IPS-20b (cell line): ENCODE measurements around the gene AP1M2.
A peak's percentile ranks its signal among the peaks of the same experiment; 100 is the strongest.

Experiments used
- H3K27ac ChIP-seq: one replicate; pipeline ENCODE4 v1.5.1; 2013; ENCODE audit warnings: low read length
- H3K27me3 ChIP-seq: 2 replicates; pipeline ENCODE4 v1.6.1; 2013; ENCODE audit warnings: mild to moderate bottlenecking, low read length, inconsistent platforms; ENCODE audit not compliant: insufficient read depth
- H3K36me3 ChIP-seq: 2 replicates; pipeline ENCODE4 v1.6.1; 2013; ENCODE audit warnings: low read depth, mild to moderate bottlenecking, inconsistent platforms, low read length, moderate library complexity; ENCODE audit not compliant: insufficient read depth
- H3K4me1 ChIP-seq: 2 replicates; pipeline ENCODE4 v1.6.1; 2013; ENCODE audit warnings: mild to moderate bottlenecking, control low read depth, inconsistent platforms, low read length, moderate library complexity; ENCODE audit not compliant: insufficient read depth
- H3K4me3 ChIP-seq: 2 replicates; pipeline ENCODE4 v1.5.1; 2013; ENCODE audit warnings: mild to moderate bottlenecking, low read length, inconsistent platforms
- H3K9ac ChIP-seq: 2 replicates; pipeline ENCODE4 v1.6.1; 2013; ENCODE audit warnings: low read depth, mild to moderate bottlenecking, inconsistent platforms, low read length, moderate library complexity
- H3K9me3 ChIP-seq: 2 replicates; pipeline ENCODE4 v1.6.1; 2013; ENCODE audit warnings: mild to moderate bottlenecking, low read depth, low read length, inconsistent platforms; ENCODE audit not compliant: insufficient read depth

The AP1M2 gene

DNA sequence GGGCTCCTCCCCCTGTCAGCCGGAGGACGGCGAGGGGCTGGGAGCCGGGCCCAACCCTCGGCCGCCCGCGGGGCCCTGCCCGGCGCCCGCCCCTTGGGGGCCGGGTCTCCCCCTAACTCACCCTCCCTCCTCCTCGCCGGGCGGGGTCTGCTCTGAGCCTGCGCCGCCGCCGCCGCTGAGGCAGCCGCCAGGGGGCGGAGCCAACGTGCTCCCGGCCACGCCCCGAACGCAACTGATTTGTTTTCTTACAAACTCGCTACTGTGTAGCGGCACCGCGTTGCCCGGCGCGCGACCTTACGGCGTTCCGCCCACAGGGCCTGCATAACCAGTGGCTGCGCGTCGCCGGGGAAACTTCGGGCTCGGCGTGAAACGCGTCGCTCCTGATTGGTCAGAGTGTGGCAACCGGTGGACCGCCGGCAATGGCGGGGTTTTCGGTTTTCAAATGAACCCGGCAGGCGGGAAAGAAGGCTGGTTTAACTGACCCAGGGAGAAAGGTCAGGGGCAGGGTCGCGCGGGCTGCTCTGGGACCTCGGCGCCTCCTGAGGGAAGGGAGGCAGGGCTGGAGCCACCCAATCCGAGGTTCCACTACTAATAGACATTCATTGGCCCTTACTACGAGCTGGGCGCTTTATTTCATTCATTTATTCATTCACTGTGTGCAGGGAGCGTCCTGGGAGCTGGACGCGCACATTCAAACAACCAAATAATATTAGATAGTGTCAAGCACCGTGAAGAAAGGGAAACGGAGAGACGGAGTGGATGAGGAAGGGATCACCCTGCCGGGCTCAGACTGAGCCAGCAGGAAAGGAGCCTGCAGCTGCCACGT, 18.1 kb downstream of the AP1M2 start, which contains the start of gene CDKN2D:
Gene CDKN2D, minus strand, starts transcription at position 154 of the 826 bp plus-strand sequence. CDS start 326 bp downstream, outside the sequence.
- H3K9ac ChIP-seq: peak within 1 kb of the TSS; percentile 96
- H3K27me3 ChIP-seq: peaks cover 18% of the 10 kb centered on the region
- peak within 1 kb of the TSS; percentile 77 for H3K4me3 ChIP-seq
- peaks cover 6% of the 10 kb centered on the region; the same call in 1 of the 2 replicates for H3K4me1 ChIP-seq
- no peaks in the 10 kb centered on the region for H3K9me3 ChIP-seq
- peaks cover 4% of the 10 kb centered on the region; the same call in 1 of the 2 replicates for H3K36me3 ChIP-seq
- peak within 1 kb of the TSS; percentile 54 for H3K27ac ChIP-seq

DNA sequence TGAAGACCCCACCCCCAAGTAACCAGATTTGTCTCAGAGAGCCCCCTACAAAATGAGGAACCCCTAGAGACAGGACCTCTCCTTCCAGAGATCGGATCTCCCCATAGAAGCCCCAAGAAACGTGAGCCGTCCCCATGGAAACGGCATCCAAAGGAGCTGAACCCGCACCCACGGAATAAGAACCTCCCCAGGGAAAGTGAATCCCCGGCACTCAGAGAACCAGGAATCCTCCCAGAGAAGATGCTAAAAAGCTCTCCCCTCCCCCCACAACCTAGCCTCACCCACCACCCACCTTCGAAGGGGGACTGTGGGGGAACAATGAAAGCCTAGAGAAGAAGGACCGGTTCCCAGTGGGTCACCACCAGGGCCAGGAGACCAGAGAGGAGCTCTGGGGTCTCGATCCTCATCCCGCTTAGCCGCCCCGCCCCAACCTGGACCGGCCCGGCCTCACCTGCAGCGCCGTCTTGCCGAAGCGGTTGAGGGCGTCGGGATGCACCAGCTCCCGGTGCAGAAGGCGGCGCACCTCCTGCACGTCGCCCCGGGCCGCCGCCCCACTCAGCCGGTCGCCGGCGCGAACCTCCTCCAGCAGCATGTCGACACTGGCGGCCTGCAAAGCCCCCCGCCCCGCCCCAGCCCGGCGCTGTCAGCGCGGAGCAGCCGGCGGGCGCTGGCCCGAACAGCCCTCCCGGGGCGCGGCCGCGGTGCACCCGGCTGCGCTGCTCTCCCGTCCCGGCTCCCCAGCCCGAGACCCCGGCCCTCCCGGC, 18.9 kb downstream of the AP1M2 start:
- Histone ChIP-seq H3K27me3 (peaks cover 18% of the 10 kb centered on the region), H3K36me3 (no peaks in the 10 kb centered on the region; the same call in 1 of the 2 replicates), H3K27ac (no peak overlapping the region), H3K9me3 (no peaks in the 10 kb centered on the region), H3K9ac (peak overlapping the region; percentile 51; the same call in 1 of the 2 replicates), H3K4me3 (peak overlapping the region; percentile 77), H3K4me1 (peaks cover 6% of the 10 kb centered on the region; the same call in 1 of the 2 replicates)

DNA sequence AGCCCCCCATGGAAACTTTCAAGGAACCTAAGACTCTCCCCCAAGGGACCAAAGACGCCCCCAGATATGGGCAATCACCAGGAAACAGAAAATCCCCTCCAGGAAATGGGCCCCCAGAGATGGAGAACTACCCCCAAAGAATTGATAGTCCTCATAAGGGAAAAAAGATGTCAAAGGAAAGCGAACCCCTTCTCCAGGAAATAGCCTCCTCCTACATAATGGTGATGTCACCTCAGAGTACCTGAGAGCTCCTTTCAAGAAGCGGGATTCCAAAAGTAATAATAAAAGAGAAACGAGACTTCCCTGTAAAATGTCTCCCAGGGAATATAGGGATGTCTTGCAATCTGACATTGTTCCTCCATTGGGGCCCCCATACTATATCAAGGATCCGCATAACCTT, 19.5 kb downstream of the AP1M2 start:
- Histone ChIP-seq H3K4me3 (peak overlapping the region; percentile 77), H3K27ac (no peak overlapping the region), H3K9ac (peak overlapping the region; percentile 51; the same call in 1 of the 2 replicates), H3K36me3 (peaks cover 2% of the 10 kb centered on the region), H3K4me1 (peaks cover 6% of the 10 kb centered on the region; the same call in 1 of the 2 replicates), H3K9me3 (no peaks in the 10 kb centered on the region), H3K27me3 (peaks cover 18% of the 10 kb centered on the region)

- Histone ChIP-seq H3K36me3 (peaks cover 6% of the 10 kb centered on the region), H3K9ac (no peak overlapping the region), H3K27ac (no peak overlapping the region), H3K4me1 (peaks cover 6% of the 10 kb centered on the region; the same call in 1 of the 2 replicates), H3K9me3 (no peaks in the 10 kb centered on the region), H3K4me3 (no peak overlapping the region; the same call in 1 of the 2 replicates), H3K27me3 (peaks cover 18% of the 10 kb centered on the region)
Measured at GRCh38 chr19:10566658-10567410, 20.3 kb downstream of the AP1M2 start.

- Histone ChIP-seq H3K9ac (no peak overlapping the region), H3K27me3 (peaks cover 18% of the 10 kb centered on the region), H3K4me1 (peaks cover 6% of the 10 kb centered on the region; the same call in 1 of the 2 replicates), H3K36me3 (peaks cover 11% of the 10 kb centered on the region), H3K4me3 (peak overlapping the region; percentile 85), H3K9me3 (no peaks in the 10 kb centered on the region), H3K27ac (no peak overlapping the region)
Measured at GRCh38 chr19:10566408-10566657, 20.8 kb downstream of the AP1M2 start.

DNA sequence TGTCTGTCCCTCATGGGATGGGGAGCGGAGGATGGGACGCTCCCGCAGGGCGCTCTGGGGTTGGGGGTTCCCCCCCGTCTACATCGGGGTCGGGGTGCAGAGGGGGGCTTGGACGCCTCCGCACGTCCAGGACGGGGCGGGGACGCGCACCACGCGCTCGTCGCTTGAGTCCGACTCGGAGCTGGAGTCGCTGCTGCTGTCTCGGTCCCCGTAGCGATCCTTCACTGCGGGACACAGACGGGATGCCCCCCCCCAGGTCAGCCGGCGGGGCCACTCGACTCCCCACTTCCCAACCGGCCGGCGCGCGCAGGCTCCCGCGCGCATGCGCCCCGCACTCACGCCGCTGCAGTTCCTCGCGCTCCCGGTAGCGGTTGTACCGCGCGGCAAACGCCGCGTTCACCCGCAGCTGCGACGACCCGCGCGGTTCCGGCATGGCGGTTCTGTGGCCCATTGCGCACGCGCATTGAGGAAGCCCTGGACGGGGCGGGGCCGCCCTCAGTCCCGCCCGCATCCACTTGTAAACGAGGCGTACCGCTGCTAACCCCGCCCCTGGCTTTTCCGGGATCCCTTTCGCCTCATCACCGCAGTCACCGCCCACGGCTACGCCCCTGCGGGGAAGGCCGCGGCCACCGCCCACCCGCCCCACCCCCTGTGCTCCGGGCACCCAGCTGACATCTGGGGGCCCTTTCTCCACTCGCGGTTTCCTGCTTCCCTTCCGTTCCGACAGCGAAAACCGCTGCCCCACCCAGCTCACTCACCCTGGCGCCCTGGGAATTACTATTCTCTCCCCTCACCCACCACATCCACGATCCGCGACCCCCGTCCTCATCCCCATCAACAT, 21.3 kb downstream of the AP1M2 start, which contains the start of gene KRI1:
Gene KRI1, minus strand, starts transcription at position 444 of the 841 bp plus-strand sequence. Its CDS starts 11 bp downstream, at position 433.
- peaks cover 6% of the 10 kb centered on the region; the same call in 1 of the 2 replicates for H3K4me1 ChIP-seq
- peak within 1 kb of the TSS; percentile 3 for H3K27ac ChIP-seq
- peak within 1 kb of the TSS; percentile 93 for H3K9ac ChIP-seq
- peaks cover 18% of the 10 kb centered on the region for H3K27me3 ChIP-seq
- H3K4me3 ChIP-seq: peak within 1 kb of the TSS; percentile 85
- H3K36me3 ChIP-seq: peaks cover 17% of the 10 kb centered on the region
- no peaks in the 10 kb centered on the region for H3K9me3 ChIP-seq

DNA sequence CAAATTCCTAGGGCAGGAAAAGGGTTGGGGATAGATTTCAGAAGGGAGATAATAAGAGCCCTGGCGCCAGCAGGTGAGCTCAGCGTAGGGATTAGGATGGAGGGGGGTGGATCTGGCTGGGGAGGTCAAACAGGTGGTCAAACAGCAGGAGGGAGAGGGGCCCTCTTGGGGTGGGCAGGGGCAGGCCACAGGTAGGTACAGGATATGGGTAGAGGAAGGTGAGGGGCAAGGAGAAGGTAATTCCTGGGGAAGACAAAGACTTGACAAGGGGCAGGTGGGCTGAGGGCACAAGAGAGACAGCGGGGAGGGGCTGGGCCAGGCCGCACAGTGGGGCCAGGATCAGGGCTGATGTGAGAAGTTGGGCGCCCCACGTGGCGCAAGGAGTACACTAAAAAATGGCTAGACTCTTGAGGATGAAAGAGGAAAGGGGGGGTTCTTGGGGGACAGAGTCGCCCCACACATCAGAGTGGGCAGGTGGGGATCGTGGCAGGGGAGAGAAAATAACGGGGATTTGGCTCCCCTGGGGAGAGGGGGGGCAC, 22.0 kb downstream of the AP1M2 start:
- Histone ChIP-seq H3K9ac (peak overlapping the region; percentile 93), H3K36me3 (peaks cover 24% of the 10 kb centered on the region), H3K27me3 (peaks cover 18% of the 10 kb centered on the region), H3K4me3 (peak overlapping the region; percentile 85), H3K9me3 (no peaks in the 10 kb centered on the region), H3K4me1 (peaks cover 6% of the 10 kb centered on the region; the same call in 1 of the 2 replicates), H3K27ac (peak overlapping the region; percentile 3)

DNA sequence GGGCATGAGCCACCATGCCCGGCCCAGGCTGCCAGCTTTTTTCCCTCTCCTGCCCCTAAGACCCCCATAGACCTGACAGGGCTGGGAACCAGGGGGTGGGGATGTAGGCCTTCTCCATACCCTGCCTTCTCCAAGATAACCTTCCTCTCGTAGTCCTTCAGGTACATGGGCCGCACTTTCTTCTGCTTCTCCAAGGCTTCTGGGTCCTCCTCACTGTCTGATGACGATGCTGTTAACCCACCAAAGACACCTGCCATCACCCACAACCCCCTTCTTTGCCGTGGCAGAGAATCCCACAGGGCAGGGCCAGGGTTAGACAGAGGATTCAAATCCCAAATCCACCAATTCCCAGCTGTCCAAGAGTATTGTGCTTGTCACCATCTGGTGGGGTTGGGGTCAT, 24.5 kb downstream of the AP1M2 start:
- peaks cover 3% of the 10 kb centered on the region; the same call in 1 of the 2 replicates for H3K4me1 ChIP-seq
- no peak overlapping the region for H3K4me3 ChIP-seq
- H3K27me3 ChIP-seq: peaks cover 12% of the 10 kb centered on the region
- no peaks in the 10 kb centered on the region for H3K9me3 ChIP-seq
- H3K36me3 ChIP-seq: peaks cover 47% of the 10 kb centered on the region
- H3K9ac ChIP-seq: no peak overlapping the region
- no peak overlapping the region for H3K27ac ChIP-seq

GRCh38 chr19:10560154-10560553, 27.0 kb downstream of the AP1M2 start:
- H3K4me1 ChIP-seq: no peaks in the 10 kb centered on the region; the same call in 1 of the 2 replicates
- H3K9me3 ChIP-seq: no peaks in the 10 kb centered on the region
- no peak overlapping the region for H3K4me3 ChIP-seq
- peaks cover 70% of the 10 kb centered on the region for H3K36me3 ChIP-seq
- H3K27ac ChIP-seq: no peak overlapping the region
- no peak overlapping the region for H3K9ac ChIP-seq
- no peaks in the 10 kb centered on the region for H3K27me3 ChIP-seq

DNA sequence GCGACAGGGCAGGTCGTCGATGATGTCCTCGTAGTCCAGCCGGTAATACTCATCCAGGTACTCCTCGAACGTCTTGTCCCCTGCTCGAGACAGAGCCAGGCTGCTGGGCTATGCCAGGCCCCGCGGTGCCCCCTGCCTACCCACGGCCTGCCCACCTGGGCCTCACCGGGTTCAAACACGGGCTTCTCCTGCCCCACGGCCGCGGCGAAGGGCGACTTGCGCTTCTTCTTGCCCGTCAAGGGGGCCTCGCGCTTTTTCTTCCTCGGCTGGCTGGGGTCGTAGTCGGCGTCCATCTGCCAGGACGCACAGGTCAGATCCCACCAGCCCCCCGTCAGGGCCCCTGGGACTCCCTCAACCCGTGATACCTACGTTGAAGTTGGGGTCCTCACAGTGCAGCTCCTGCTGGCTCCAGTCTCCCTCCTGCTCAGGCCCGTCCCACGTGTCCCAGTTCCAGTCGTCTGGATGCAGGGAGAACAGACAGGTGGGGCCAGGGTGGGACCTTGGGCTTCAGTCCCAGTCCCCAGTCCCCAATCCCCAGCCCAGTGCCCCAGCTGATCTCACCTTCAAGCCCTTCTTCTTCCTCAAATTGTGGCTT, 29.4 kb downstream of the AP1M2 start:
- H3K27me3 ChIP-seq: no peaks in the 10 kb centered on the region
- H3K9ac ChIP-seq: no peak overlapping the region
- peaks cover 93% of the 10 kb centered on the region for H3K36me3 ChIP-seq
- H3K27ac ChIP-seq: no peak overlapping the region
- H3K4me3 ChIP-seq: no peak overlapping the region
- H3K9me3 ChIP-seq: no peaks in the 10 kb centered on the region
- H3K4me1 ChIP-seq: no peaks in the 10 kb centered on the region
